Measurements from ENCODE around the gene PLXNA1. TPM values are rescaled to one million over a fixed set of nuclear protein-coding genes. Genes with fewer than 3 reads are reported as not detected.

The PLXNA1 gene
- polyA plus RNA-seq, 1 donor from 2014 or later, result 65.6 TPM

- Histone ChIP-seq H3K9ac (ENCODE audit: low read length) (no peak overlapping the region), H3K9me3 (ENCODE audit: low read length) (no peaks in the 10 kb centered on the region), H3K4me3 (ENCODE audit: low read length) (no peak overlapping the region), H3K79me2 (replicated peaks; ENCODE audit: insufficient read depth, low read length) (no peaks in the 10 kb centered on the region), H3K27ac (ENCODE audit: low read length) (no peak overlapping the region), H3K9me2 (ENCODE audit: insufficient read depth, low read length) (no peaks in the 10 kb centered on the region), H3K4me2 (ENCODE audit: low read length) (no peak overlapping the region), H2AFZ (ENCODE audit: low read depth, low read length) (no peak overlapping the region), H3K36me3 (ENCODE audit: insufficient read depth, low read length) (no peaks in the 10 kb centered on the region), H3K27me3 (ENCODE audit: insufficient read depth, low read depth, low read length) (no peaks in the 10 kb centered on the region), H3F3A (ENCODE audit: insufficient read depth, low read length, poor library complexity, severe bottlenecking) (no peaks in the 10 kb centered on the region), H4K20me1 (ENCODE audit: insufficient read depth) (no peaks in the 10 kb centered on the region)
- no peak for TF ChIP-seq REST (IDR thresholded peaks at IDR 0.05; ENCODE audit: borderline replicate concordance)
- no peak for TF ChIP-seq MXI1 (conservative IDR thresholded peaks at IDR 0.05; ENCODE audit: poor library complexity, severe bottlenecking)
- TF ChIP-seq CTCF (IDR thresholded peaks at IDR 0.05; ENCODE audit: poor library complexity, severe bottlenecking), result no peak
- no peak for TF ChIP-seq EP300 (conservative IDR thresholded peaks at IDR 0.05; ENCODE audit: poor library complexity, severe bottlenecking)
- no peak for TF ChIP-seq RAD21 (conservative IDR thresholded peaks at IDR 0.05)
- TF ChIP-seq EZH2 (IDR thresholded peaks at IDR 0.05; ENCODE audit: borderline replicate concordance, insufficient read depth, low read length, poor library complexity, severe bottlenecking), result no peak
Observed at GRCh38 chr3:126956361-126956760, 26.6 kb upstream of the PLXNA1 start.

- TF ChIP-seq EP300 (conservative IDR thresholded peaks at IDR 0.05; ENCODE audit: poor library complexity, severe bottlenecking) (no peak), RAD21 (conservative IDR thresholded peaks at IDR 0.05) (no peak), CTCF (IDR thresholded peaks at IDR 0.05; ENCODE audit: poor library complexity, severe bottlenecking) (no peak), EZH2 (IDR thresholded peaks at IDR 0.05; ENCODE audit: borderline replicate concordance, insufficient read depth, low read length, poor library complexity, severe bottlenecking) (no peak), MXI1 (conservative IDR thresholded peaks at IDR 0.05; ENCODE audit: poor library complexity, severe bottlenecking) (no peak), SMC3 (conservative IDR thresholded peaks at IDR 0.05; ENCODE audit: poor library complexity) (no peak), POLR2AphosphoS5 (IDR thresholded peaks at IDR 0.05) (no peak), TAF1 (IDR thresholded peaks at IDR 0.05; ENCODE audit: low read depth) (no peak), REST (IDR thresholded peaks at IDR 0.05; ENCODE audit: borderline replicate concordance) (no peak)
- no peak overlapping the region for H3K4me3 ChIP-seq (ENCODE audit: low read length)
- H3K9me3 ChIP-seq (ENCODE audit: low read length), result no peaks in the 10 kb centered on the region
- no peaks in the 10 kb centered on the region for H3K9me2 ChIP-seq (ENCODE audit: insufficient read depth, low read length)
- no peak overlapping the region for H3K9ac ChIP-seq (ENCODE audit: low read length)
- H3K79me2 ChIP-seq (replicated peaks; ENCODE audit: insufficient read depth, low read length), result no peaks in the 10 kb centered on the region
- no peak overlapping the region for H3K27ac ChIP-seq (ENCODE audit: low read length)
- no peaks in the 10 kb centered on the region for H3K27me3 ChIP-seq (ENCODE audit: insufficient read depth, low read depth, low read length)
- no peak overlapping the region for H2AFZ ChIP-seq (ENCODE audit: low read depth, low read length)
- no peaks in the 10 kb centered on the region for H3F3A ChIP-seq (ENCODE audit: insufficient read depth, low read length, poor library complexity, severe bottlenecking)
- H4K20me1 ChIP-seq (ENCODE audit: insufficient read depth), result no peaks in the 10 kb centered on the region
- H3K36me3 ChIP-seq (ENCODE audit: insufficient read depth, low read length), result no peaks in the 10 kb centered on the region
- no peak overlapping the region for H3K4me2 ChIP-seq (ENCODE audit: low read length)
Observed at GRCh38 chr3:126956866-126957650, 25.9 kb upstream of the PLXNA1 start.
